CD14-positive monocyte (primary cell): ENCODE measurements around the gene SYNGAP1. TPM values are rescaled to one million over a fixed set of nuclear protein-coding genes. Genes with fewer than 3 reads are reported as not detected.
A peak's percentile ranks its signal among the peaks of the same experiment; 100 is the strongest.

Source experiments
- DNase-seq, 3 donors: peaks; one replicate each; pipeline ENCODE4 v3.0.0-alpha.2; 2011 to 2022
- H2AFZ ChIP-seq: 2 replicates; pipeline ENCODE4 v1.6.0; 2012; ENCODE audit warnings: mild to moderate bottlenecking, low read depth, low read length, inconsistent platforms; ENCODE audit not compliant: insufficient read depth, poor library complexity, severe bottlenecking
- H3K27ac ChIP-seq, 2 donors: 1 replicate in 1 of 2; 2 replicates in 1 of 2; pipeline ENCODE4 v1.5.1; 2012 to 2013; ENCODE audit warnings: low read length in 2 of 2, control low read depth in 1 of 2, inconsistent platforms in 1 of 2, low read depth in 1 of 2, mild to moderate bottlenecking in 1 of 2
- H3K27me3 ChIP-seq, 2 donors: one replicate each; pipeline versions ENCODE4 v1.6.0 to v1.6.1; 2011 to 2013; ENCODE audit warnings: low read length in 2 of 2; ENCODE audit not compliant: control insufficient read depth in 2 of 2, insufficient read depth in 2 of 2
- H3K36me3 ChIP-seq, 2 donors: replicated peaks in 1 of 2; 1 replicate in 1 of 2; 2 replicates in 1 of 2; pipeline versions ENCODE4 v1.5.1 to v1.6.1; 2012 to 2013; ENCODE audit warnings: low read length in 2 of 2, control low read depth in 1 of 2, inconsistent platforms in 1 of 2, mild to moderate bottlenecking in 1 of 2; ENCODE audit not compliant: insufficient read depth in 2 of 2, control insufficient read depth in 1 of 2
- H3K4me1 ChIP-seq, 2 donors: 1 replicate in 1 of 2; 2 replicates in 1 of 2; pipeline versions ENCODE4 v1.5.1 to v1.6.1; 2012 to 2013; ENCODE audit warnings: low read length in 2 of 2, control low read depth in 1 of 2, inconsistent platforms in 1 of 2, mild to moderate bottlenecking in 1 of 2, moderate library complexity in 1 of 2; ENCODE audit not compliant: insufficient read depth in 2 of 2, control insufficient read depth in 1 of 2
- H3K4me2 ChIP-seq: replicated peaks from 2 replicates; pipeline ENCODE3; 2012; ENCODE audit warnings: low read length, moderate library complexity, mild to moderate bottlenecking; ENCODE audit not compliant: poor library complexity, severe bottlenecking; ENCODE audit errors: extremely low read depth
- H3K4me3 ChIP-seq, 3 experiments: fragments of 200-600 bp in 1 of 3; sonication (generic) in 1 of 3; replicated peaks in 1 of 3; 1 replicate in 2 of 3; 2 replicates in 1 of 3; pipeline ENCODE4 v1.5.1; 2011 to 2013; ENCODE audit warnings: low read length in 3 of 3, mild to moderate bottlenecking in 3 of 3, control low read depth in 2 of 3, low read depth in 2 of 3, inconsistent platforms in 1 of 3, moderate library complexity in 1 of 3
- H3K79me2 ChIP-seq: 2 replicates; pipeline ENCODE4 v1.6.0; 2012; ENCODE audit warnings: mild to moderate bottlenecking, control low read depth, inconsistent platforms, low read length, moderate library complexity; ENCODE audit not compliant: insufficient read depth
- H3K9ac ChIP-seq: 2 replicates; pipeline ENCODE4 v1.6.0; 2017; ENCODE audit warnings: low read length, mild to moderate bottlenecking; ENCODE audit not compliant: insufficient read depth, poor library complexity, severe bottlenecking
- H3K9me3 ChIP-seq, 2 donors: replicated peaks in 1 of 2; 1 replicate in 1 of 2; 2 replicates in 1 of 2; pipeline versions ENCODE4 v1.5.1 to v1.6.1; 2012 to 2013; ENCODE audit warnings: low read length in 2 of 2, control low read depth in 1 of 2; ENCODE audit not compliant: control insufficient read depth in 1 of 2, insufficient read depth in 1 of 2
- H4K20me1 ChIP-seq: 2 replicates; pipeline ENCODE4 v1.6.0; 2012; ENCODE audit warnings: mild to moderate bottlenecking, low read length, control low read depth, moderate library complexity; ENCODE audit not compliant: insufficient read depth
- H3K27ac Mint-ChIP-seq, 7 donors: one replicate each; pipeline ENCODE4 v1.8.0; 2020; ENCODE audit warnings: mild to moderate bottlenecking in 7 of 7, mixed read lengths in 7 of 7, moderate library complexity in 6 of 7, inconsistent platforms in 2 of 7
- H3K27me3 Mint-ChIP-seq, 3 donors: one replicate each; pipeline ENCODE4 v1.8.0; 2021 to 2022; ENCODE audit warnings: low read depth in 3 of 3, mild to moderate bottlenecking in 3 of 3, mixed read lengths in 3 of 3, moderate library complexity in 3 of 3, inconsistent platforms in 1 of 3
- H3K36me3 Mint-ChIP-seq, 2 donors: one replicate each; pipeline ENCODE4 v1.8.0; 2020; ENCODE audit warnings: mixed read lengths in 2 of 2, inconsistent platforms in 1 of 2, mild to moderate bottlenecking in 1 of 2
- H3K4me1 Mint-ChIP-seq: one replicate; pipeline ENCODE4 v1.8.0; 2020; ENCODE audit warnings: mild to moderate bottlenecking, mixed read lengths
- H3K4me3 Mint-ChIP-seq, 2 donors: one replicate each; pipeline ENCODE4 v1.8.0; 2020; ENCODE audit warnings: mild to moderate bottlenecking in 2 of 2, mixed read lengths in 2 of 2, moderate library complexity in 1 of 2
- H3K9me3 Mint-ChIP-seq, 7 donors: one replicate each; pipeline ENCODE4 v1.8.0; 2020 to 2022; ENCODE audit warnings: mixed read lengths in 7 of 7, mild to moderate bottlenecking in 6 of 7, moderate library complexity in 6 of 7, inconsistent platforms in 2 of 7
- CTCF ChIP-seq: fragments of 200-600 bp; IDR thresholded peaks from one replicate; pipeline ENCODE4 v1.8.0; 2022; ENCODE audit warnings: antibody characterized with exemption, mild to moderate bottlenecking
- WGBS: methylation state at CpG from one replicate; pipeline ENCODE4 v1.1.5; 2013; ENCODE audit warnings: missing lambda C conversion rate; ENCODE audit not compliant: insufficient coverage; 5-methylcytosine and 5-hydroxymethylcytosine counted together
- intact Hi-C, 2 donors: fragments of 100-400 bp; cut with micrococcal nuclease; formaldehyde crosslinking; loops; one replicate each; pipeline versions ENCODE4 v1.15.0 to v1.15.1; 2023
- polyA plus RNA-seq, 3 donors: library from polyadenylated mRNA; depleted of rRNA in 1 of 3; unstranded in 2 of 3; stranded (reverse) in 1 of 3; fragments of 300-500 nt in 2 of 3; fragments of >200 nt in 1 of 3; fragmentation: Illumina TruSeq in 2 of 3; gene quantifications; 1 replicate in 2 of 3; 2 replicates in 1 of 3; pipeline ENCODE4 v1.2.3, GENCODE V29; 2012 to 2021

Gene SYNGAP1
- polyA plus RNA-seq, 3 donors = 4.0 TPM; not detected in 2

GRCh38 chr6:33430334-33430733, 10.5 kb downstream of the SYNGAP1 start:
- Histone ChIP-seq H3K4me3 (no peak overlapping the region), H3K27ac (no peak overlapping the region), H3K4me2 (no peak overlapping the region), H3K27me3 (peaks cover 0 to 3% of the 10 kb centered on the region in 2 donors), H3K9ac (no peak overlapping the region), H3K4me1 (peaks cover 47 to 64% of the 10 kb centered on the region in 2 donors), H3K9me3 (no peaks in the 10 kb centered on the region), H3K79me2 (no peaks in the 10 kb centered on the region), H2AFZ (no peak overlapping the region), H3K36me3 (peaks cover 0 to 2% of the 10 kb centered on the region in 2 donors), H4K20me1 (no peaks in the 10 kb centered on the region)
- Mint-ChIP-seq H3K9me3 (peaks cover 0 to 5% (median 0%) of the 10 kb centered on the region in 7 donors), H3K4me3 (no peak overlapping the region), H3K27me3 (peaks cover 20 to 40% (median 24%) of the 10 kb centered on the region in 3 donors), H3K4me1 (peaks cover 72% of the 10 kb centered on the region), H3K27ac (no peak overlapping the region), H3K36me3 (peaks cover 5 to 18% of the 10 kb centered on the region in 2 donors)
- intact Hi-C loops = no loop called here
- no peak for TF ChIP-seq CTCF
- DNase-seq = no peak
- WGBS = 34% methylated on average over 2 of the region's 2 CpGs

- H3K36me3 ChIP-seq = peaks cover 4 to 7% of the 10 kb centered on the region in 2 donors
- Mint-ChIP-seq H3K4me1 (peaks cover 67% of the 10 kb centered on the region), H3K27ac (peak overlapping the region in 2 of 7 donors; percentile 61 to 70), H3K9me3 (peaks cover 0 to 5% (median 0%) of the 10 kb centered on the region in 7 donors), H3K36me3 (peaks cover 9 to 24% of the 10 kb centered on the region in 2 donors), H3K27me3 (peaks cover 20 to 39% (median 23%) of the 10 kb centered on the region in 3 donors), H3K4me3 (peak overlapping the region; percentile 71 to 84)
- 0% methylated on average over 6 of the region's 12 CpGs for WGBS
- no peaks in the 10 kb centered on the region for H3K9me3 ChIP-seq
- DNase-seq = peak in 2 of 3 donors; percentile 24 to 48
- H3K4me1 ChIP-seq = peaks cover 41 to 55% of the 10 kb centered on the region in 2 donors
- H3K27me3 ChIP-seq = peaks cover 0 to 3% of the 10 kb centered on the region in 2 donors
- peak overlapping the region; percentile 78 for H2AFZ ChIP-seq
- intact Hi-C loops = no loop called here
- H3K27ac ChIP-seq = no peak overlapping the region
- peak overlapping the region; percentile 44 for H3K9ac ChIP-seq
- H4K20me1 ChIP-seq = no peaks in the 10 kb centered on the region
- H3K79me2 ChIP-seq = no peaks in the 10 kb centered on the region
- TF ChIP-seq CTCF = no peak
- H3K4me3 ChIP-seq = peak overlapping the region; percentile 4 to 69 (median 6)
- H3K4me2 ChIP-seq = peak overlapping the region; percentile 81
Measured at GRCh38 chr6:33430991-33431879, 11.4 kb downstream of the SYNGAP1 start.
